ENCODE measurements around the gene TCF15. TPM values are rescaled to one million over a fixed set of nuclear protein-coding genes. Genes with fewer than 3 reads are reported as not detected.

TCF15 gene
- total RNA-seq, 3 donors from 2014 or later, result 0.44 to 2.6 (median 1.1) TPM

DNA sequence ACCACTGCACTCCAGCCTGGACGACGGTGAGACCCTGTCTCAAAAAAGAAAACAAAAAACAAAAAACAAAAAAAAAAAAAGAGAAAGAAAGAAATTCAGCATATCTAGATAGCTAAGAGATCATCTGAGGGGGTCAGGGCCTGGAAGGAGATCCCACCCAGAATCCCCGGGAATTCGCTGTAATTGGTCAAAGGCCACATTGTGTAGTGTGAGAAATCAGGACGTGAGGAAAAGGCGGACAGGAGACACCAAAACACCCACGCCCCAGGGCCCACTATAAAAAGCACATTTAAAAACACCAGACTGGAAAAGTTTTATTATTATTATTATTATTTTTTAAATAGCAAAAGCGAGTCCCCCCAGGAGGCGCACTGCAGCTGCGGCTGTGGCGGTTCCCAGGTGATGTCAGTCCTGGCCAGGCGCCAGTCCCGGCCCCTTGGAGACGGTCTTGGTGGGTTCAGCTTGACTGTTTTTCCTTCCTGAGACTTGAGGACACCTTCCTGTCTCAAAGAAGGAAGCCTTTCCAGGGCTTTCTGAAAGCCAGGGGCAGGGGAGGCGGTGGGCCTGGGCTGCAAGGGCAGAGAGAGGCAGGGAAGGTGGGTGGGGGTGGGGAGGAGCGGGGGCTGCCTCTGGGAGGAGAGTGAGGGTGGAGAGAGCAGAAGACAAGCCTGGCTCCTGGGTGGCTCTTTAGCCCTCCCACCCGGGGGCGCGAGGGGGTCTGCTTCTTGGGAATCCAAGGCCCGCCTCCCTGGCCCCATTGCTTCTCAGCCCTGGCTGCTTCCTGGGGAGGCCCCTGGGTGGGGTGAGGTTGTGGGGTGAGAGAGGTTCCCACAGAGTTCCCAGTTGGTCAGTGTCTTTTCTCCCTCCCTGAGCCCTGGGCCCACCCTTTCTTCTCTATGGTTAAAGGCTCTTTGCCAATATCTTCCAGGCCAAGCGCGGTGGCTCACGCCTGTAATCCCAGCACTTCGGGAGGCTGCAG is 14.5 kb downstream of the TCF15 start:
- H3K27me3 ChIP-seq, result peaks cover 0 to 4% of the 10 kb centered on the region in 2 donors
- no peaks in the 10 kb centered on the region for H3K4me1 ChIP-seq
- DNase-seq (ENCODE audit: low spot score in 2 of 2), result no peak
- H3K4me3 ChIP-seq, result no peak overlapping the region
- TF ChIP-seq, protein P1, sequence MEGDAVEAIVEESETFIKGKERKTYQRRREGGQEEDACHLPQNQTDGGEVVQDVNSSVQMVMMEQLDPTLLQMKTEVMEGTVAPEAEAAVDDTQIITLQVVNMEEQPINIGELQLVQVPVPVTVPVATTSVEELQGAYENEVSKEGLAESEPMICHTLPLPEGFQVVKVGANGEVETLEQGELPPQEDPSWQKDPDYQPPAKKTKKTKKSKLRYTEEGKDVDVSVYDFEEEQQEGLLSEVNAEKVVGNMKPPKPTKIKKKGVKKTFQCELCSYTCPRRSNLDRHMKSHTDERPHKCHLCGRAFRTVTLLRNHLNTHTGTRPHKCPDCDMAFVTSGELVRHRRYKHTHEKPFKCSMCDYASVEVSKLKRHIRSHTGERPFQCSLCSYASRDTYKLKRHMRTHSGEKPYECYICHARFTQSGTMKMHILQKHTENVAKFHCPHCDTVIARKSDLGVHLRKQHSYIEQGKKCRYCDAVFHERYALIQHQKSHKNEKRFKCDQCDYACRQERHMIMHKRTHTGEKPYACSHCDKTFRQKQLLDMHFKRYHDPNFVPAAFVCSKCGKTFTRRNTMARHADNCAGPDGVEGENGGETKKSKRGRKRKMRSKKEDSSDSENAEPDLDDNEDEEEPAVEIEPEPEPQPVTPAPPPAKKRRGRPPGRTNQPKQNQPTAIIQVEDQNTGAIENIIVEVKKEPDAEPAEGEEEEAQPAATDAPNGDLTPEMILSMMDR (IDR thresholded peaks at IDR 0.05), result no peak
- H3K9me3 ChIP-seq, result no peaks in the 10 kb centered on the region
- intact Hi-C loops (cut with DNase I; ENCODE audit: low total_unique reads), result no loop called here
- H3K27ac ChIP-seq, result peak overlapping the region in 1 of 2 donors; percentile 12
- H3K36me3 ChIP-seq, result no peaks in the 10 kb centered on the region

DNA sequence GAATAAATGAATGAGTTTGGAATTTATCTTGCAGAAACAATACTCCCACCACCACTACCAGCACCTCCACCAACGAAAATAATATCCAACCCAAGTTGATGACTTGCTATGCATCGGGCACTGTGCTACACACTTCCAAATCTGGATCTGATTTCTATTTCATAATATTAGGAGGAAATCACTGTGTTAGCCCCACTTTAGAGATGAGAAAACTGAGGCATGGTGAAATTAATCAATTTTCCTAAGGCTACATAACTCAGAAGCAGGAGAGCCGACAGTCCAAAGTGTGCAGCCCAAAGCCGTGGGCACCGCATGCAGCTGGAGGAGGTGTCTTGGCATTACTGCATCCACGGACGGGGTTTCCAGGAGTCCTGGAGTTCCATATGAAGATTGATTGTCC is 17.6 kb downstream of the TCF15 start:
- Histone ChIP-seq H3K27ac (no peak overlapping the region), H3K27me3 (peaks cover 0 to 4% of the 10 kb centered on the region in 2 donors), H3K36me3 (no peaks in the 10 kb centered on the region), H3K4me3 (no peak overlapping the region), H3K9me3 (no peaks in the 10 kb centered on the region), H3K4me1 (no peaks in the 10 kb centered on the region)
- peak in 1 of 2 donors; percentile 17 for DNase-seq (ENCODE audit: low spot score in 2 of 2)
- TF ChIP-seq POLR2A (IDR thresholded peaks at IDR 0.05) (no peak), POLR2AphosphoS5 (IDR thresholded peaks at IDR 0.05) (no peak)
- TF ChIP-seq, protein P1 (IDR thresholded peaks at IDR 0.05), result no peak
- intact Hi-C loops (cut with DNase I; ENCODE audit: low total_unique reads), result loop anchor here (5.0 kb wide), 1 partner anchor 720 kb away; no protein-coding TSS in a partner anchor

DNA sequence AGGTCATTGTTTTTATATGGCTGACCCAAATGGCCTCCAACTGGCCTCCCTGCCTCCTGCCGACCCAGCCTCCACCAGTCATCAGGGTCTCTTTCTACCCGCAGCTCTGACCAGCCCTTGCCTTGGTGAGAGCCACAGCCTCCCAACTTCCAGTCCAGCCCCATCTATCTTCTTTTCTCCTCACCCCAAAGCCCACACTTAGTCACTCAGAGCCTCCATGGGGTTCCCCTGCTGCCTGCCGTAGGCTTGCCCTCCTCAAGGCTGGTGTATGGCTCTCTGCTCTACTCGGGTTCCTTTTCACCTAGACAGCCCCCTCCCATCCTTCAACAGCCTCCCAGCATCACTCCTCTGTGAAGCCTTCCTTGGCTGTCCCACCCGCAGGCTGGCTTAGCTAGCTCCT is 18.2 kb downstream of the TCF15 start:
- TF ChIP-seq POLR2A (IDR thresholded peaks at IDR 0.05), result no peak
- TF ChIP-seq, protein P1 (IDR thresholded peaks at IDR 0.05), result no peak
- no peak for TF ChIP-seq POLR2AphosphoS5 (IDR thresholded peaks at IDR 0.05)
- DNase-seq (ENCODE audit: low spot score in 2 of 2), result peak in 1 of 2 donors; percentile 17

DNA sequence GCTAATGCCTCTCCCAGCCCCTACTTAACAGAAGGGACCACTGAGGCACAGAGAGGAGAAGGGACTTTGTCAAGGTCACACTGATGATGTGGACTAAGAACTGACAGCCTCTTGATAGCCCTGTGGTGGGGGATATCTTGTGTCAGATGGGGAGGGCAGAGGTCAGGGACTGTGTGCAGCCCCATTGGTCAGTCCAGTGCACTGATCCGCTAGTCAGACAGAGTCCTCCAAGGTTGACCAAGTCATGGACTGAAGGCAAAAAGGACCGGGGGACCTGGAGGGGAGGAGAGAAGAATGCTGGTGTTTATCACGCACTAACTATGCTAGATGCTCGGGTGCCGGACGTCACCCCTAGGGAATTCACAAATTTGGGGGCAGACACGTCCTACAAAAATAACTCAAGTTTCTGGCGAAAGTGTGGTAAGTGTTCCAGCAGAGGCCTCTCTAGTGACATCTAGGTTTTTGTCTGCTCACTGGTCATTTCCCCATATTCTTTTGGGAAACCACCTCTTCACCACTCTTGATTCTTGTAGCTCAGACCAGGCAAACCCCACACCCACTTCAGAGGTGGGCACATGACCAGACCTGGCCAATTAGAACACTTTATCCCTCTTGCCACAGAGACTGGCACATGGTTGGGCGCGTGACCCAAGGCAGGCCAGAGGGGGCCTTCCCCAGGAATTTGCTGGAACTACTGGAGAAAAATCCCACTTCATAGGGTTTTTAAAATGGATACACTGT is 21.0 kb downstream of the TCF15 start:
- H3K27me3 ChIP-seq, result peaks cover 0 to 4% of the 10 kb centered on the region in 2 donors
- intact Hi-C loops (cut with DNase I; ENCODE audit: low total_unique reads), result no loop called here
- no peaks in the 10 kb centered on the region for H3K4me1 ChIP-seq
- no peak for DNase-seq (ENCODE audit: low spot score in 2 of 2)
- no peak overlapping the region for H3K27ac ChIP-seq
- TF ChIP-seq POLR2A (IDR thresholded peaks at IDR 0.05) (no peak), POLR2AphosphoS5 (IDR thresholded peaks at IDR 0.05) (no peak)
- TF ChIP-seq, protein P1 (IDR thresholded peaks at IDR 0.05), result no peak
- no peaks in the 10 kb centered on the region for H3K36me3 ChIP-seq
- no peaks in the 10 kb centered on the region for H3K9me3 ChIP-seq
- H3K4me3 ChIP-seq, result no peak overlapping the region

More for the DNA sequence above, 18.2 kb downstream of the TCF15 start:
- Histone ChIP-seq H3K9me3 (no peaks in the 10 kb centered on the region), H3K4me1 (no peaks in the 10 kb centered on the region), H3K27ac (no peak overlapping the region), H3K27me3 (peaks cover 0 to 4% of the 10 kb centered on the region in 2 donors), H3K4me3 (no peak overlapping the region), H3K36me3 (no peaks in the 10 kb centered on the region)
- intact Hi-C loops (cut with DNase I; ENCODE audit: low total_unique reads), result loop anchor here (5.0 kb wide), 1 partner anchor 720 kb away; no protein-coding TSS in a partner anchor
